ENCODE results near the gene IREB2.
A peak's percentile ranks its signal among the peaks of the same experiment; 100 is the strongest.

IREB2 gene

DNA sequence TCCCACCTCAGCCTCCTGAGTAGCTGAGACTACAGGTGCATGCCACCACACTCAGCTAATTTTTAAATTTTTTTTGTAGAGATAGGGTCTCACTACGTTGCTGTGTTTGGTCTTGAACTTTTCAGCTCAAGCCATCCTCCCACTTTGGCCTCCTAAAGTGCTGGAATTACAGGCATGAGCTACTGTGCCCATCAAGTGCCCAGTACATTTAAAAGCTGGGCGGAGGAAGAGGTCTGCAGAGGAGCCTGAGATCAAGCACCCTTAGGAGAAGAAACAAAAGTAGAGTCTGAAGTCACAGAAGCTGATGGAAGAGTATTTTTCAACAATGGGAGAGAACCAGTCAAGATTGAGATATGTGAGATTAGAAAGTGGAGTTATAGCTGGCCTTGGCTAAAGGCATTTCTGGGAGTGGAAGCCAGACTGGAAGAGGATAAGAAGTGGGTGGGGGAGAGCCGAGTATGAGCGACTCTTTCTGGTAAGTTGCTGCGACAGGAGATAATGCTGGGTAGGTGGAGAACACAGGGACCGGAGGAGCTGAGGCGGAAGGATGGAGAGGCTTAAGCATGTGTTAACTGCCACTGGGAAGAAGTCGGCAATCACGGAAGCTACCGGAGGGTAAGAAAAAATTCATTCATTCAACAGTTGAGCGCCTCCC, 782 bp upstream of the IREB2 start:
- peak; percentile 40 to 64 for DNase-seq

- DNase-seq, result peak; percentile 37 to 51
Observed at GRCh38 chr15:78438619-78439285, 736 bp downstream of the IREB2 start.

- no peak for DNase-seq
Observed at GRCh38 chr15:78440375-78441373, 2.7 kb downstream of the IREB2 start.

- DNase-seq, result no peak
Observed at GRCh38 chr15:78444255-78444654, 6.2 kb downstream of the IREB2 start.

- DNase-seq, result no peak
Observed at GRCh38 chr15:78445875-78446274, 7.9 kb downstream of the IREB2 start.

- no peak for DNase-seq
Observed at GRCh38 chr15:78446551-78446950, 8.5 kb downstream of the IREB2 start.

GRCh38 chr15:78448441-78449219, 10.6 kb downstream of the IREB2 start:
- no peak for DNase-seq

DNA sequence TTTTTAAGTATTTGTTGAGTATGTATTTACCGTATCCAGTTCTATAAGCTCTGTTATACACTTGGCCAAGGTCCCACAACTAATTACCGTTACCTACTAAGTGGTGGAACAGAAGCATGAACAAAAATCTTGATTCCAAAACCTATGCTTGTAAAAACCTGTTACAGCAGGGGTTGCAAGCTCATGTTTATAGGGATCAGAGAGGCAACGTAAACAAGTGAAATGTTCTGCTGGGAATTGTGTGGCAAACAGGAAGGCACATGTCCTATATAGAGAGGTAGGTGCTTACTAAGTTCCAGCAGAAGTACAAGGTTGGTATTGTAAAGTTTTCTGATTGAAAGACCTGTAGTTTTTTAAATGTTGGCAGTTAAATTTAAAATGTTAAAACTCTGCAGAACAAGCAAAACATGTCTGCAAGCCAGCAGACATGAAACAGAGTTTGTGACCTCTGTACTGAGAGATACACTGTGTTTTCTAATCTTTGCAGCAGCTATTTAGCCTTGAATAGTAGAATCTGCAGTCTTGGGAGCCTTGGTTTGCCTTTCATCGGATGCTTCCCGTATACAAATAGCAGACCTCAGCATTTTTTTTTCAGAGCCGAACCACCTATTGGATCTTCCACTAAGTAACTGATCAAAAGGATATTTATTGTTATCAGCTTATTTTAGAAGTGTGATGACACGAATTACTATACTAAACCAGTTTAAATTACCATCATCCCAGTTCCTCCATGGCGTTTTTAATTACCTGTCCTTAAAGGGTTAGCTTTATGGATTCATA, 11.4 kb downstream of the IREB2 start:
- DNase-seq, result no peak

GRCh38 chr15:78450285-78450858, 12.4 kb downstream of the IREB2 start:
- peak; percentile 60 to 85 for DNase-seq

DNA sequence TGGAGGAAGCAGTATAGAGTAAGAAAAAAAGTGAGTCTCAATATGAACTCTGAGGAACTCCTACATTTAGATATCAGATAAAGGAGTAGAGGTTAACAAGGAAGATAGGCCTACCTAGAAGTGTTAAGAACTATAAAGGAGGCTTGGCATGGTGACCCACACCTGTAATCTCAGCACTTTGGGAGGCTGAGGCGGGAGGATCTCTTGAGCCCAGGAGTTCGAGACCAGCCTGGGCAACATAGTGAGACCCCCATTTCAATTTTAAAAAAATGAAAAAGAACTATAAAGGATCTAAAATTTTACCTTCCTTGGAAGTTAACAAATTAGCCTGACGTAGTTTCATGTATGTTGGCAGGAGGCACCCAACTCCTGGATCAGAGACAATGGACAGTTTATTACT, 14.5 kb downstream of the IREB2 start:
- no peak for DNase-seq

DNA sequence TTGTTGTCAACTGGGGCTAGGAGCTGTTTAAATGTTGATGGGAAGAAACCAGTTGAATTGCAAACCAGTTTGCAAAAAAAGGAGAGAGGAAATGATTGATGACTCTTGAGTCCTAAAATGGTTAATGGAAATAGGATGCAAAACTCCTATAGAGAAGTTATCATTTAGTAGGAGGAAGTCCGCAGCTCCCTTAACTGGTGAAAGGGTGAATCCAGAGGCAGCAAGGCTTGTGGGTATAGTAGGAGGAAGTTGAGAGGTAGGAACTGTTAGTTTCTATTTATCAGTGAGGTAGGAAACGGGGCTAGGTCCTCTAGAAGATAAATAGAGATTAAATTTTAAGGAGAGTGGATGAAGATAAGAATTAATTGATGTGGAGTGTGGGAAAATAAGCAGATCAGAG, 15.4 kb downstream of the IREB2 start:
- no peak for DNase-seq

- no peak for DNase-seq
Observed at GRCh38 chr15:78454992-78455391, 17.0 kb downstream of the IREB2 start.

DNA sequence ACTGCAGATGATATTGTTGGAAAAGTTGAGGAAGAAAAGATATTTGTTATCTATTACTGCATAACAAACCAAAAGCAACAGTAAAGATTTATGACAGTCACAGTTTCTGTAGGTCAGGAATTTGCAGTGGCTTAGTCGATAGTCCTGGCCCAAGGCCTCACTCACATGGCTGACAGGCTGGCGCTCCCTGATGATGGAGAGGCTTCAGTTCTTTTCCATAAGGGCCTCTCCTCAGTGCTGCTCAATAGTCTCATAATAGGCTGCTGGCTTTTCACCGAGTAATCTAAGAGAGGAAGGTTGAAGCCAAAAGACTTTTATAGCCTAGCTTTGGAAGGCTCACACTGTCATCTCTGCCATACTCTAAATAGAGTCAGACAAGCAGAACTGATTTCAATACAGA, 17.7 kb downstream of the IREB2 start:
- no peak for DNase-seq

- no peak for DNase-seq
Observed at GRCh38 chr15:78456426-78456825, 18.4 kb downstream of the IREB2 start.

DNA sequence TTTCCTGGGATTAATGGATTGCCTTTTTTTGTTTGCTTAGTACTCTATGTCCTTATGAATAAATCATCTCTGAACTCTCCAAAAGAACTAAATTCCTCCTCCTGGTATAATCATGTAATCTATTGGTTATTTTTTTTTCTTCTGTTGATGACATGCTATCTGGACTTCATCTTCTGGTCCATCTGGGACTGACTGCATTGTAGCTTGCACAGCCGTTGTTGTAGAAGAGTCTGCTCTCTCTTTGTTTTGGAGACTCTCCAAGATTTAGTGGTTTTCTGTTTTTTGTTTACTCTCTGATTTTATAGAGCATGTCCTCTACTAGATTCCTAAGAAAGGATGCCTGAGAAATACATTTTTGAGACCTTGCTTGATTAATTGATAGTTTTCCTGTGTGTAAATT, 19.1 kb downstream of the IREB2 start:
- no peak for DNase-seq

GRCh38 chr15:78460737-78461136, 22.7 kb downstream of the IREB2 start:
- no peak for DNase-seq

GRCh38 chr15:78461171-78461888, 23.3 kb downstream of the IREB2 start:
- no peak for DNase-seq

- DNase-seq, result no peak
Observed at GRCh38 chr15:78469031-78469430, 31.0 kb downstream of the IREB2 start.

DNA sequence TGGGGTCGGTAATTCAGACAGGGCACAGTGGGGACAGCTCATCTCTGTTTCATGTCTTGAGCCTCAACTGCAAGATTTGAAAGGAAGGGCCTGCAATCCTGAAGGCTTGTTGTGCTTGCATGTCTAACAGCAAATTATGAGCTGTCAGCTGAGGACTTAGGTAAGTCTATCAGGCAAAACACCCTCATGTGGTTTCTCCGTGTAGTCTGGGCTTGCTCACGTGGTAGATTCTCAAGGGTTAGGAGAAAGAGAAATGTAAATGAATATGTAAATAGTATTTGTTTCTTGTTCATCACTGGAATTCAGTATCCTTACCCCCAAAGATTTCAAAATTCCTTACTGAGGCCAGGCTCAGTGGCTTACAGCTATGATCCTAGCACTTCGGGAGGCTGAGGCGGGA, 39.3 kb downstream of the IREB2 start:
- no peak for DNase-seq

GRCh38 chr15:78479650-78480049, 41.6 kb downstream of the IREB2 start:
- no peak for DNase-seq

GRCh38 chr15:78481917-78482316, 43.9 kb downstream of the IREB2 start:
- no peak for DNase-seq
